Lower leg skin (tissue), 3 donors: ENCODE measurements around the gene CASKIN2.

Source experiments
- CTCF ChIP-seq, 3 donors: fragments of 450-650 bp; IDR thresholded peaks; one replicate each; pipeline ENCODE4 v1.5.1; 2016; ENCODE audit warnings: antibody characterized with exemption in 3 of 3, mild to moderate bottlenecking in 3 of 3, moderate library complexity in 2 of 3
- POLR2A ChIP-seq, 2 donors: fragments of 450-650 bp; IDR thresholded peaks; one replicate each; pipeline ENCODE4 v1.6.1; 2016 to 2017; ENCODE audit warnings: antibody characterized with exemption in 2 of 2, mild to moderate bottlenecking in 1 of 2, moderate library complexity in 1 of 2

- TF ChIP-seq CTCF (IDR thresholded peaks at IDR 0.05) (no peak), POLR2A (IDR thresholded peaks at IDR 0.05) (no peak)
Observed at GRCh38 chr17:75473246-75473645, 42.1 kb downstream of the CASKIN2 start.
